Measurements from ENCODE around the gene ANKK1. TPM values are rescaled to one million over a fixed set of nuclear protein-coding genes. Genes with fewer than 3 reads are reported as not detected.

Gene ANKK1
- total and polyA plus RNA-seq, 2 of the 8 experiments (the other 6 are each of a cell fraction or from before 2014, with no cell fraction given): 0.11 TPM; not detected in 1

DNA sequence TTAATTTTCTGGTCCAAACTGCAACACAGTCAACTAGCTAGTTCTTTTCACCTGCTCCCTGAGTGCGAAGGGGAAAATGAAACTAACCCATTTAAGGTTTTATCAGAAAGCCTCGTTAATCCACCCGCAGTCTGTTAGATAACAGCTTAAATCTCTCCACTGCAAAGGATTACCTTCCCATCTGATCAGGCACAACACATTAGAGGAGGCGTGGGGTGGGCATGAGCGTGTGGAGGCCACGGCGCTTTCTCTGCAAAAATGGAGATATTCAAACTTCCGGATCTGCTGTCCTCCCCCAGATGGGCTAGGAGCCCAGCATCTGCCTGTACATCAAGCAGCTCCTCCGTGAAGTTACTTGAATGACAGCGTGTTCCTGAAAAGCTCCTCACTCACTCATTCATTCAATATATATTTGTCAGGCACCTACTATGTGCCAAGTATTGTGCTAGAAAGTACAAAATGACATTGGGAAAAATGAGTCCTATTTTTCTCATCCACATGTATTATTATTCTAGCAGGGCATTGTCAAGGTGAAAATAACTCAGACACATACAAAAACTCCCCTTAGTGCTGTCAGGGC lies 13.5 kb upstream of the ANKK1 start:
- CTCF ChIA-PET (ENCODE audit: partially characterized antibody): interaction anchor here (0.8 to 1.1 kb wide), 2 partner anchors 13 to 352 kb away, joined by 3 read pairs; no protein-coding TSS in a partner anchor
- 90% methylated on average over 10 of the region's 10 CpGs; no CpG with 5 or more reads in 1 of the 2 experiments for WGBS, 2 experiments (ENCODE audit: extremely low coverage in 1 of 2, insufficient coverage in 1 of 2, insufficient read length in 1 of 2, insufficient replicate concordance in 2 of 2, low coverage in 1 of 2, low lambda C conversion rate in 2 of 2, missing lambda C conversion rate in 1 of 2)
- TF ChIP-seq, protein P1, sequence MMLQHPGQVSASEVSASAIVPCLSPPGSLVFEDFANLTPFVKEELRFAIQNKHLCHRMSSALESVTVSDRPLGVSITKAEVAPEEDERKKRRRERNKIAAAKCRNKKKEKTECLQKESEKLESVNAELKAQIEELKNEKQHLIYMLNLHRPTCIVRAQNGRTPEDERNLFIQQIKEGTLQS (IDR thresholded peaks at IDR 0.05; ENCODE audit: insufficient read depth, low read depth, low read length): no peak
- no peak for TF ChIP-seq YY1 (IDR thresholded peaks at IDR 0.05; ENCODE audit: low read depth, low read length)
- no peak for TF ChIP-seq TEAD4 (IDR thresholded peaks at IDR 0.05; ENCODE audit: low read depth, low read length)
- no peak for TF ChIP-seq CEBPB (IDR thresholded peaks at IDR 0.05; ENCODE audit: low read depth, low read length)
- no peak for TF ChIP-seq TAF7 (optimal IDR thresholded peaks at IDR 0.05; ENCODE audit: borderline replicate concordance, low read depth, low read length)
- TF ChIP-seq, protein P2, sequence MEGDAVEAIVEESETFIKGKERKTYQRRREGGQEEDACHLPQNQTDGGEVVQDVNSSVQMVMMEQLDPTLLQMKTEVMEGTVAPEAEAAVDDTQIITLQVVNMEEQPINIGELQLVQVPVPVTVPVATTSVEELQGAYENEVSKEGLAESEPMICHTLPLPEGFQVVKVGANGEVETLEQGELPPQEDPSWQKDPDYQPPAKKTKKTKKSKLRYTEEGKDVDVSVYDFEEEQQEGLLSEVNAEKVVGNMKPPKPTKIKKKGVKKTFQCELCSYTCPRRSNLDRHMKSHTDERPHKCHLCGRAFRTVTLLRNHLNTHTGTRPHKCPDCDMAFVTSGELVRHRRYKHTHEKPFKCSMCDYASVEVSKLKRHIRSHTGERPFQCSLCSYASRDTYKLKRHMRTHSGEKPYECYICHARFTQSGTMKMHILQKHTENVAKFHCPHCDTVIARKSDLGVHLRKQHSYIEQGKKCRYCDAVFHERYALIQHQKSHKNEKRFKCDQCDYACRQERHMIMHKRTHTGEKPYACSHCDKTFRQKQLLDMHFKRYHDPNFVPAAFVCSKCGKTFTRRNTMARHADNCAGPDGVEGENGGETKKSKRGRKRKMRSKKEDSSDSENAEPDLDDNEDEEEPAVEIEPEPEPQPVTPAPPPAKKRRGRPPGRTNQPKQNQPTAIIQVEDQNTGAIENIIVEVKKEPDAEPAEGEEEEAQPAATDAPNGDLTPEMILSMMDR (IDR thresholded peaks at IDR 0.05; ENCODE audit: control extremely low read depth in 1 of 3, insufficient read depth in 1 of 3, low read depth in 1 of 3, low read length in 3 of 3): no peak
- TF ChIP-seq RFX5 (IDR thresholded peaks at IDR 0.05; ENCODE audit: borderline replicate concordance, low read depth, low read length): no peak
- TF ChIP-seq TAF1 (IDR thresholded peaks at IDR 0.05; ENCODE audit: low read depth, low read length): no peak
- no peak for TF ChIP-seq SAP30 (IDR thresholded peaks at IDR 0.05; ENCODE audit: insufficient read depth, insufficient replicate concordance, low read length)
- no peak for TF ChIP-seq EP300 (IDR thresholded peaks at IDR 0.05; ENCODE audit: borderline replicate concordance in 1 of 2, low read depth in 2 of 2, low read length in 2 of 2)

More for the DNA sequence above, 13.5 kb upstream of the ANKK1 start:
- no peaks in the 10 kb centered on the region for H3K9me3 ChIP-seq (ENCODE audit: insufficient read depth in 2 of 2, low read depth in 1 of 2, low read length in 1 of 2)
- H2AFZ ChIP-seq (ENCODE audit: low read length): no peak overlapping the region
- H3K56ac ChIP-seq (replicated peaks; ENCODE audit: insufficient read length, low read depth, low read length): no peak overlapping the region
- no peaks in the 10 kb centered on the region for H3K79me2 ChIP-seq (ENCODE audit: control insufficient read depth in 1 of 2, insufficient read depth in 2 of 2, low read length in 2 of 2)
- FAIRE-seq: no peak
- H3K4ac ChIP-seq (replicated peaks; ENCODE audit: insufficient read length, low read depth, low read length): no peak overlapping the region
- H3K4me1 ChIP-seq (replicated peaks in 1 of 4; ENCODE audit: control insufficient read depth in 3 of 4, insufficient read depth in 4 of 4, low read length in 3 of 4): peaks cover 0 to 2% (median 0%) of the 10 kb centered on the region in 4 experiments; a peak in 1 of 7 replicates
- no peaks in the 10 kb centered on the region for H4K20me1 ChIP-seq (replicated peaks in 1 of 2; ENCODE audit: control insufficient read depth in 1 of 2, insufficient read depth in 2 of 2, low read length in 2 of 2)
- POLR2A ChIA-PET (ENCODE audit: partially characterized antibody): no interaction called here
- H3K27ac ChIP-seq (ENCODE audit: low read depth, low read length): no peak overlapping the region
- H2BK20ac ChIP-seq (ENCODE audit: low read length): no peak overlapping the region
- no peak overlapping the region for H2BK15ac ChIP-seq (ENCODE audit: low read length)
- no peak overlapping the region for H4K8ac ChIP-seq (ENCODE audit: extremely low read depth, insufficient read depth, low read length)
- no peak overlapping the region for H3K4me2 ChIP-seq (ENCODE audit: insufficient read depth in 1 of 2, low read depth in 2 of 2, low read length in 2 of 2)
- no peaks in the 10 kb centered on the region for H3K36me3 ChIP-seq (ENCODE audit: control insufficient read depth in 2 of 4, insufficient read depth in 4 of 4, low read length in 3 of 4)
- no peak overlapping the region for H3K14ac ChIP-seq (ENCODE audit: insufficient read length)
- no peak overlapping the region for H3K23ac ChIP-seq (ENCODE audit: insufficient read length)
- no peak overlapping the region for H4K5ac ChIP-seq (ENCODE audit: insufficient read length, low read depth, low read length)
- no peak overlapping the region for H2AK5ac ChIP-seq (ENCODE audit: low read depth, low read length)
- no peak overlapping the region for H2BK12ac ChIP-seq (ENCODE audit: low read depth, low read length)
- no peaks in the 10 kb centered on the region; the same call in 1 of the 2 replicates for H3K23me2 ChIP-seq (ENCODE audit: low read depth, low read length)
- no peak overlapping the region for H2BK120ac ChIP-seq (replicated peaks; ENCODE audit: low read depth, low read length)
- no peak overlapping the region for H3K4me3 ChIP-seq (ENCODE audit: extremely low read depth in 1 of 4, insufficient read depth in 2 of 4, low read depth in 3 of 4, low read length in 4 of 4)
- no peak overlapping the region for H4K91ac ChIP-seq (replicated peaks; ENCODE audit: insufficient read length, low read length)
- H3K9ac ChIP-seq (replicated peaks in 1 of 4; ENCODE audit: extremely low read depth in 1 of 4, low read depth in 3 of 4, low read length in 3 of 4): no peak overlapping the region
- no peaks in the 10 kb centered on the region for H3K27me3 ChIP-seq (replicated peaks in 1 of 4; ENCODE audit: control insufficient read depth in 3 of 4, extremely low read depth in 1 of 4, insufficient read depth in 3 of 4, low read length in 3 of 4)
- no peak overlapping the region for H3K18ac ChIP-seq (ENCODE audit: extremely low read depth, low read length)
- H2BK5ac ChIP-seq (ENCODE audit: low read depth, low read length): no peak overlapping the region
- DNase-seq (ENCODE audit: low read depth in 1 of 2, low spot score in 2 of 2): no peak
- H3K79me1 ChIP-seq (ENCODE audit: low read depth, low read length): no peaks in the 10 kb centered on the region
